D721Med (cell line): Measurements from ENCODE around the gene DMRTA2.

Experiments used
- DNase-seq: peaks from one replicate; pipeline ENCODE4 v3.0.0; 2011; ENCODE audit warnings: low spot score; ENCODE audit not compliant: insufficient read length
- FAIRE-seq: peaks from 2 replicates; lab custom pipeline; 2011; peaks lifted over from hg19 to GRCh38; lab: Jason Lieb, UNC
- TF ChIP-seq, protein P1 (sequence below): IDR thresholded peaks from 2 replicates; pipeline ENCODE4 v1.5.1; 2012; ENCODE audit warnings: mild to moderate bottlenecking, control low read depth; ENCODE audit not compliant: insufficient read depth; ENCODE audit errors: missing control alignments

The DMRTA2 gene

DNA sequence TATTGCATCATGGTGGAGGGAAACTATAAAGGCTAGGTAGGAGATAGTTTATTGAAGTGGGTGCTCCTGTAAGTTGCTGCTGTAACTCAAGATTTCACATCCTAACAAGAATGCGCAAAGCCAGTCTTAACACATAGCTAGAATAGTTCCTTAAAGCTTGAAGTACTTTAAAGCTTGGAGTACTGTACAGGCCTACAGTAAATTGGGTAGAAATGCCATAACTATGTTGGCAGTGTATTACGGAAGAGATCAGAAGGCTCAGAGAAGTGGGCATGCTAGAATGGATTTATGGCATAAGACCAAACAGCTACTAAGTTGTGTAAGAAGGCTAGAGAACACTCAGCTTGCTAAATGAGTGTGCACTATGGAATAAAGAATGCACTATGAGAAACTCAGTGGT, 44.5 kb downstream of the DMRTA2 start:
- FAIRE-seq (no peak), DNase-seq (no peak)

DNA sequence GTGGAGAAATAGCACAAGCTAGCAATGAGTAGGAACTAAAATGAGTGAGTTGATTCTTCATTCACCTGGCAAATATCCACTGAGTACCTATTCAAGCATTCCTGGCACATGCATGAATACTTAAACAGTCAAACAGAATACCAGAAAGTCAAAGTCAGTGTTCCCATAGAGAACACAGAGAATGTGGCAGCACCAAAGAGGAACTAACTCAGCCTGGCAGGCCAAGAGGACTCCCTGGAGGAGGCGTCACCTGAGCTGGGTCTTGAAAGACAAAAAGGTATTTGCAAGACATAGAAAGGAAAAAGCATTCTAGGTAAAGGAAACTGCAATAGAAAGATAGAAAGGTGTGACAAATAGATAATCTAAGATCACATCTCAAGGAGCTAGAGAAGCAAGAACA, 49.7 kb downstream of the DMRTA2 start:
- TF ChIP-seq, protein P1, sequence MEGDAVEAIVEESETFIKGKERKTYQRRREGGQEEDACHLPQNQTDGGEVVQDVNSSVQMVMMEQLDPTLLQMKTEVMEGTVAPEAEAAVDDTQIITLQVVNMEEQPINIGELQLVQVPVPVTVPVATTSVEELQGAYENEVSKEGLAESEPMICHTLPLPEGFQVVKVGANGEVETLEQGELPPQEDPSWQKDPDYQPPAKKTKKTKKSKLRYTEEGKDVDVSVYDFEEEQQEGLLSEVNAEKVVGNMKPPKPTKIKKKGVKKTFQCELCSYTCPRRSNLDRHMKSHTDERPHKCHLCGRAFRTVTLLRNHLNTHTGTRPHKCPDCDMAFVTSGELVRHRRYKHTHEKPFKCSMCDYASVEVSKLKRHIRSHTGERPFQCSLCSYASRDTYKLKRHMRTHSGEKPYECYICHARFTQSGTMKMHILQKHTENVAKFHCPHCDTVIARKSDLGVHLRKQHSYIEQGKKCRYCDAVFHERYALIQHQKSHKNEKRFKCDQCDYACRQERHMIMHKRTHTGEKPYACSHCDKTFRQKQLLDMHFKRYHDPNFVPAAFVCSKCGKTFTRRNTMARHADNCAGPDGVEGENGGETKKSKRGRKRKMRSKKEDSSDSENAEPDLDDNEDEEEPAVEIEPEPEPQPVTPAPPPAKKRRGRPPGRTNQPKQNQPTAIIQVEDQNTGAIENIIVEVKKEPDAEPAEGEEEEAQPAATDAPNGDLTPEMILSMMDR: no peak
- FAIRE-seq (no peak), DNase-seq (no peak)

More for the DNA sequence above, 44.5 kb downstream of the DMRTA2 start:
- TF ChIP-seq, protein P1: no peak

DNA sequence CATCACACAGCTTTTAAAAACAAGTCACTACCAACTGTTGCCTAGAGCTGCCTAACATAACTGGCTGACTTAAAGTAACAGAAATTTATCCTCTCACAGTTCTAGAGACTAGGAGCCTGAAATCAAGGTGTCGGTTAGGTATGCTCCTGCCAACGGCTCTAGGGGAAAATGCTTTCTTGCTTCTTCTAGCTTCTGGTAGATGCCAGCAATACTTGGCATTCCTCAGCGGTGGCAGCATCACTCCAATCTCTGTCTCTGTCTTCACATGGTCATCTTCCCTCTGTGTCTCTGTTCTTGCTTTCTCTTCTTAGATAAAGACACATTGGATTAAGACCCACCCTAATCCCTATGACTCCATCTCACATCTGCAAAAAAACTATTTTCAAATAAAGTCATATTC, 51.5 kb downstream of the DMRTA2 start:
- DNase-seq (no peak), FAIRE-seq (no peak)
- TF ChIP-seq, protein P1: no peak

DNA sequence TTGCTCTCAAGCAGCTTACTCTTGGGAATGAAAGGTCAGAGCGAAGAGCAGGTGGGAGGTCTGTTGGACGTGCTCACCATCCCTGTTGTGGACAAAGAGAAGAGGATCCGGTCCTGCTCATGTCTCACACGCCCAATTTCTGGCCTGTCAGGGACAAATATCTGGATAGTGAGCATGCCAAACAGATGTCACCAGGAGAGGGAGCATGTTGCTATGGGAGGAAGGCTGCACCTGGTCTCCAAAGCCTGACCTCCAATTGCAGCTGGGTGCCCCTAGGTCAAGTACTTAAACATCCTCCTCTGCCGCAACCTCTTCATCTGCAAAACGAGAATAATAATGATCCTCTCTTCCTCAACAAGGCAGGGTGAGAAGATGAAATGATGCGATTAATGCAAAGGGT, 53.4 kb downstream of the DMRTA2 start:
- TF ChIP-seq, protein P1: no peak
- DNase-seq (no peak), FAIRE-seq (no peak)

DNA sequence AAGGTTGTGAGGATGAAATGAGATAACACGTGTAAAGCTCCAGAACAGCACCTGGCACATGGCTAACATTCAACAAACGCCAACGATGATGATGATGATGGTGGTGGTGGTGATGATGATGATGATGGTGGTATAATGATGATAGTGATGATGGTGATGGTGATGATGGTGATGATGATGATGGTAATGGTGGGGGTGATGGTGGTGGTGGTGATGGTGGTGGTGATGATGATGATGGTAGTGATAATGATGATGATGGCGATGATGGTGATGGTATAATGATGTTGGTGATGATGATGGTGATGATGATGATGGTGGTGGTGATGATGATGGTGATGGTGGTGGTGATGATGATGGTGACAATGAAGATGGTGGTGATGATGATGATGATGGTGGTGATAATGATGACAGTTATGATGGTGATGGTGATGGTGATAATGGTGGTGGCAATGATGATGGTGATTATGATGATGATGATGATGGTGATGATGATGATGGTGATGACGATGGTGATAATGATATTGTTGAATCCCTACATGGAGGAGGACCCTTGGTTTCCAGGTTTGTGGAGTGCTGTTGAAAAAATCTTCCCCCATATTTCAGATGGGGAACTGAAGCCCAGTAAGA, 54.1 kb downstream of the DMRTA2 start:
- TF ChIP-seq, protein P1: no peak
- FAIRE-seq (peak; percentile 77), DNase-seq (no peak)

DNA sequence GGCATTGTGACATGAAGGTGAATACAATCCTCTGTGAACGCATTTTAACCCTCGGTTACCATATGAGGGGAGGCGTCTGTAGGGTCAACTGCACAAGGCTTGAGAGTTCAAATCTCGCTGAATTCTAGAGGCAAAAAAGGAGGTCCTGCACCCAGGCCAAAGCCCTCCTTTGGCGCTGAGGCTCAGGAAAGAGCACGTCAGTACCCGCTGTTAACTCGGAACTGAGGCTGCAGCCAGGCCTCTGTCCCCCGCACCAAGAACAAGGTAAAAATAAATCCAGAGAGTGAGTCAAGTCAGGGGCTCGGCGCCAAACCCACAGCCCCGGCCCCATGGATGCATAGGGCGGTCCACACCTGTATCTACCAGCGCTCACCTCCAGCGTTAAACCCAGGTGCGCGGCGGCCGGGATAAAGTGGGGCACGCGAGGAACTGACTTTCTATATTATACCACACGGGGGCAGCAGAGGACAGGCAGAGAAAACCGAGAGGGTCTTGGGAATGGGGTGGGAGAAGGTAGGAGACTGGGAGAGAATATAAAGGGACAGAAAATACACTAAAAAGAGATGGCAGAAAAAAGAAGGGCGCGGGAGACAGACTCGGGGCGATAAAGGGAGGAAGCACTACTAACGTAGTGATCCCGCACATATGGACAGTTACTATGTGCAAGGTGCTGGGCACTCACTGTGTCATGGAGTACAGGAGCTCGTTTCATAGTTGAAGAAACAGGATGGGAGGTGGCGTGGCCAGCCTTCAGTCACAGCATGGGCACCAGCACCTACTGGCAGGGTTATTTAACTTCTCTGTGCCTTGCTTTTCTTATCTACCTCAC, 54.9 kb downstream of the DMRTA2 start:
- no peak for FAIRE-seq
- TF ChIP-seq, protein P1: peak; percentile 83
- DNase-seq: peak; percentile 32
